ENCODE results near the gene EXOC4.

Gene EXOC4

DNA sequence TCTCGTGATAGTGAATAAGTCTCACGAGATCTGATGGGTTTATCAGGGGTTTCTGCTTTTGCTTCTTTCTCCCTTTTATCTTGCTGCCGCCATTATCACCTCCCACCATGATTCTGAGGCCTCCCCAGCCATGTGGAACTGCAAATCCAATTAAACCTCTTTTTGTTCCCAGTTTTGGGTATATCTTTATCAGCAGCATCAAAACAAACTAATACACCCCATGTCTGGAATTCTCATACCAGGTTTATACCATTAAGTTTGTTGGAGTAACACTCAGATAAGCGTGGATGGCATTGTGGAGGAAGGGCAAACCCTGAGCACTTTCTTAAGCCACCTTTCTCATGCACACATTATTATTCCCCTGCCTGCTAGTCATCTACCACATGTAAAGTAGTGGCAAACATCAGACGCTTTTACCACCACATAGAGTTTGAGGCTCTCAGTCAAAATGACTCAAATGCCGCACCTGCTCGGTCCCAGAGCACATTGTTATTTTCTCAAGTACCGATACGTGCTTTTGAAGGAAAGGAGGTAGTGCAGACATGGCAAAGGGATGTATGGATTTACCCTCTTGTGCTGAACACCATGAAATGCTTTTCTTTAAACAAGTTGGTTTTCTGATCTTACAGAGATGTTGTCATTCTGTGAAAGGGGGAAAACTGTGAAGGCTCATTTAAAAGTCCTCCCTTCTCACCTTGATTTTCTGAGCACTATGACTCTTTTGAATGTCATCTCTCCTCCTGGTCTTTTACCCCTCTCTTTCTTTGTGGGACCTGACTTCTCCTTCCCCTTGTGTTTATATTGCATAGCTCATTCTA, 429.7 kb downstream of the EXOC4 start:
- no peak for DNase-seq

DNA sequence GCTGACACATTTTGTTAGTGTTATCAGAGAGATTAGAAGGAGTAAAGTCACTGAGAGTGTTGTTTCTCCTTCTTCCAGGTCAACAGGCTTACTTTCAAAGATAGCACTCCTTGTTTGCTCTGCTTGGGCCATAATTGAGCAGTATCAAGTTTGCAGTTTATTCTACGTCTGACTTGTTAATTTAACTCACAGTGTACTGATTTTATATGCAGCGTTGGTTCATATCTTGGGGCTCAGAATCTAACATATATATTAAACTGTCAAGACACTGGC, 430.2 kb downstream of the EXOC4 start:
- no peak for DNase-seq

DNA sequence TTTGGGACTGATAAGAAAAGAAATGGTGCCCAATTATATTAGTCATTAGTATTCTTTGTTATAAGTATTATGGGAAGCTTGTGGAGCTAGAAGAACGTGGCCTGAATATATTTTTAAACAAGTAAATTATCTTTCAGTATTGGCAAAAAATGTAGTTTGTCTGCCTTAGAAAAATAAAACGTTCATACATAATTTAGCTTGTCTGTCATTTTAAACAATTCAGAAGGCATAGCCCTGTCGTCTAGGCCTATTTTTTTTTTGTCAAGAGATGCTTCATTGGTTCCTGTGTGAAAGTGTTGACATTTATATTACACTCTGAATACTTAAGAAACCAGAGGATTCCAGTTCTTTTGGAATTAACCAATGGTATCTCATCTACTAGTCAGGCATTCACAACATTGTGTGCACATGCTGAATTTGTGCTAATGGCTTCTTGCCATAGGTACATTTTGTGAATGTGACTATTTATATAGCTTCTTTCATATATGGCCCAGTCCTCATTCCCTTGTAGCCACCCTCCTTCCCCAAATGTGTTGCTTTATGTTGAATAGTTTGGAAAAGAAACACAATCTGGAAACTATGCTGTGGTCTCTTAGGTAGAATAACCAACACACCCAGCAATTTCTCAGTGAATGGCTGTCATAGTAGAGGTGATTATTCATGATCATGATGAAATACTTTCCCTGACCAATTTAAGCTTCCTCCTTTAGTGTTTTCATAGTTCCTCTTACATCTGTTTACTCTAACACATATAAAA, 435.8 kb downstream of the EXOC4 start:
- DNase-seq, result no peak

DNA sequence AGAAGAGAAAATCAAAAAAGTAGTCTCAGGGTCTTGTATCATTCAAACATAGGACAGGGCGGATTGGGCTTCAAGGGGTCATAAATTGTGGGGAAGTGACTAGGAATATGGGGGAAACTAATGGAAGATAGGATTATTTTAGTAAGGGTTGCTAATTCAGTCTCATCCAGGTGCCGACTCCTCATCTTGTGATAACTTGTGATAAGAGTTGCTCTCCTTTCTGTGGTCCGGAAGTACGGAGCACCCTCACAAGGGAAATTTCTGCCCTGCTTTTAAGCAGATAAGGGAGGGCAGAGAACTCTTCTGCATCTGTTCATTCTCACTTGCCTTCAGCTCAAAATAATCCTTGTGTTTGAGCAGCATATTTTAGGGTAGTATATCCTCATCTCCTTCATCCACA, 437.9 kb downstream of the EXOC4 start:
- no peak for DNase-seq

DNA sequence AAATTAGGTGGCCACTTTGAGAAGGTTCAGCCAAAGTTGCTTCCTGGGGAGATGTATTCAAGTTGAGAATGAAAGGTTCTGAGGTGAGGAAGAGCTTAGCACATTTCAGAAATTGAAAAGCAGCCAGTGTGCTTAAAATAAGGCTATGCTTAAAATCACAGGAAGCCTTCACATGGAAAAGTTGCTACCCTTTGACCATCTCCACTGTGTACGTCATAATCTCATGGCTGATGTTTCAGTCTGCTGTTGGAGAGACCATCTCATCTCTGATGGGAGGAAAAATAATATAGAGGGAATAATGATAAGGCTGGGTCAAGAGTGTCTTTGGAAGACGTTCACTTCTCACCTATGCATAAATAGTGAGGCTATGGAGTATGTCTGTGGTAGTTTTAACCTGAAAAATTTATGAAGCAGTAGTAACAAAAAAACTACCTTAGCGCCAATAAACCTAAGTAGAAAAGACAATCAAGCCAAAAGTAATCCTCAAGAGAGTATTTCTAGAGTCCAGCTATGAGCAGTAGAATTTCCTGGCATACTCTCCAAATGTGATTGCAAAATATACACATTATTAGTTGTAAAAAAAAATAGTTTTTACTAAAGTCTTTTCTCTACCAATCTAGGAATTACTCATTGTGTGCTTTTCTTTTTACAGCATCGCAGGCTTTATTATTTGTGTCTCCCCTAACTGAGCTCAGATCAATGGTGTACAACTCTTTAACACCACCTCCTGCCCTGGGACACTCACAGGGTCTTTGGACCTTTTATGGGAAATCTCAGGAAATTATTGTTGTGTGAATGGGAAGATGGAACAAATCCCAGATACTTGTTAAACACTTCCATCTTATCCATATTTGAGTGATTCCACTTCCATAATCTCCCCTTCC, 439.1 kb downstream of the EXOC4 start:
- no peak for DNase-seq

DNA sequence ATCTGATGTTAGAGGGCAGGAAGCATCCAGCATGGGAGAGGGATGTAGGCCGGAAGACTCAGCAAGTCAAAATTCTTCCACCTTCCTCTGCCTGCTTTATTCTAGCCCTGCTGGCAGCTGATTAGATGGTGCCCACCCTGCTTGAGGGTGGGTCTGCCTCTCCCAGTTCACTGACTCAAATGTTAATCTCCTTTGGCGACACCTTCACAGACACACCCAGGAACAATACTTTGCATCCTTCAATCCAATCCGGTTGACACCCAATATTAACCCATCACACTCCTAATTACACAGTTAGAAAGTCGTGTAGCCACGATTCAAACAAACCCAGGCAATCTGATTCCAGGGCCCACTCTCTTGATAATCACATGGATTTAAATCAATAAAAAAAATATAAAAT, 440.4 kb downstream of the EXOC4 start:
- no peak for DNase-seq

DNA sequence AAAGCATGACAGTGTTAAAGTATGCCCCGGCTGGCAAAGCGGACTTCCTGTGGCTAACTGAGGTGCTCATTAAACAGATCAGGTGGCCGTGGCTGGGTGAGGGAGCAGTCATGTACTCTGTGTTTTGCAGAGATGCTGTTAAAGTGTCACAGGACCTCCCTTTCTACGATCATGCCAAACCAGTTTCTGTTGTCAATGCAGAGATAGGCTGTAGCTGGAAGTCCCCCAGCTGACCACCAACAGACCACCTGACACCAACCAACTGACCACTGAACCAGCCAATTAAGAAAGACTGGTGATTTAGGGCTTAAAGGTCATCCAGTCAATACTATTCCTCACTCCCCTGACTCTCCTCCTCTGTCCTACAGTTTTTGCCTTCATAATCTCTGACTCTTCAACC, 443.2 kb downstream of the EXOC4 start:
- no peak for DNase-seq

DNA sequence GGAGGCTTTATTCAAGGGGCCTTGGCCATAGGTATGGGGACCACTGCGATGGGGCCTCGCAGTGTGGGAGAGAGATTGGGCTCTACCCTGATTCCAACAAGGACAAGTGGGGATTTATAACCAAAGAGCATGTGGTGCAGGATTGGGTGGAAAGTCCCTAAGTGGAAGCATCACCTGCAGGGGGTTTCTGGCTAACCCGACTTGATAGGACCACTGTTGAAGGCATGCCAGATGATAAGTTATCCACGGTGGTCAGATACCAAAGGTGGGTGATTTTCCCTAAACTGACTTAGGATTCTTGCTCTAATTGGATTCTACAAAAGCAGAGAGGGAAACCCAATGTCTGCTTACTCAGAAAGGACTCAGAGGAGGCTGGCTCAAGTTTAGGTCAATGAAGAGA, 444.7 kb downstream of the EXOC4 start:
- DNase-seq, result no peak

DNA sequence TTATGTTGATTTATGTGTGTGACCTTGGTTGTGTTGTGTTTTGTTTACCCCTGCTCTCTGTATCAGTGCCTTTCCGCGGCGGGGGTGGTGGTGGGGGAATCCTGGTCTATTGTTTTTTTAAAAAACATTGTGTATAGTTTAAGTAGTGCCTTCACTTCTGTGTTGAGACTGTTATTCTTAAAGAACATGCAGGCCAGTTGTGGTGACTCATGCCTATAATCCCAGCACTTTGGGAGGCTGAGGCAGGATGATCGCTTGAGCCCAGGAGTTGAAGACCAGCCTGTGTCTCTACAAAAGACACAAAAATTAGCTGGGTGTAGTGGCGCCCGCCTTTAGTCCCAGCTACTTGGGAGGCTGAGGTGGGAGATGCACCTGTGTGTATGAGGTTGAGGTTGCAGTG, 445.2 kb downstream of the EXOC4 start:
- no peak for DNase-seq

DNA sequence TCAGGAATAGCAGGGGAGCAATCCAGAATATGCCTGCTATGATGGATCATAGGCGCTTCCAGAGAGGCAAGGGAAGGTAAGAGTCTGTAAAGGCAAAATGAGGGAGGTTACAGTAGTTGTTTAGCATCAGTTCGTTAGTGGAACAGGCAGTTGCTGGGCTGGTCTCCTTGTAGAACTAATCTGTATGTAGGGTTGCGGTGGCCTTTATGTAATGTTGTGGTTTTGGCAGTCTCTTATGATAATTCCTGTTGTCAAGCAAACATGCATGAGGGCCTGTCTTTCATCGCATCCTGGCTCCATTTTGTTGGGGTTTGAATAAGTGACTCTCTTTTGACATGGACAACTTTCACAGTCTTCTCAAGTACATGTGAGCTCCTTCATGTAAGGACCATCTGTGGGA, 446.5 kb downstream of the EXOC4 start:
- DNase-seq, result no peak

DNA sequence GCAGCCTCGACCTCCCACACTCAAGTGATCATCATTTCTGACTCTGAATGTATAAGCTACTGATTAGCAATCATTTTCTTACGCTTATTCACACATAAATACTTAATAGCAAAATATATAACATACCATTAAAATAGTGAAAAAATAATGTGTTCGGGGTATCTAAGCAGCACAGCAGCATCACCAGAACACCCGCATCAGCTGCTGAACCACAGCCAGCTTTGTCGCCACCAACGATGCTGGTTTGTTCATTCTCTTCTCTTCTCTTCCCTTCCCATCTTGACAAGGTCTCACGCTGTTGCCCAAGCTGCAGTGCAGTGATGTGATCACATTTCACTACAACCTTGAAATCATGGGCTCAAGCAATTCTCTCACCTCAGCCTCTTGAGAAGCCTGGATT, 449.2 kb downstream of the EXOC4 start:
- no peak for DNase-seq

DNA sequence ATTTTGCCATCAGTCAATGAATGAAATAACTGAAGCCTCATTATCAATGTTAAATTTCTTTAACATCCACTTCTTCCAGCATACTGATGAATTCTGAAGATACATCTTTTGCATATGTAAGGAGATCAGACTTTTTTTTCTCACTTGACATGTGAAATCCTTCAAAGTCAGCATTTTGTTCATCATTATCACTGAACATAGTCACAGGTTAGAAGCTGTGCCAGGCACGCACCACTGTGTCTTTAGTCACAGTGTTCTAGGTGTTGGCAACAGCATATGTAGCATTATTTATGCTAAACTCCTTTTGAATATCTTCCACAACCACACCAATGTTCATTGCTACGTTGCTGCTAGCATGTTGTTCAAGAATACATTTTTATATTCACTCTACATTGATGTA, 450.1 kb downstream of the EXOC4 start:
- no peak for DNase-seq

DNA sequence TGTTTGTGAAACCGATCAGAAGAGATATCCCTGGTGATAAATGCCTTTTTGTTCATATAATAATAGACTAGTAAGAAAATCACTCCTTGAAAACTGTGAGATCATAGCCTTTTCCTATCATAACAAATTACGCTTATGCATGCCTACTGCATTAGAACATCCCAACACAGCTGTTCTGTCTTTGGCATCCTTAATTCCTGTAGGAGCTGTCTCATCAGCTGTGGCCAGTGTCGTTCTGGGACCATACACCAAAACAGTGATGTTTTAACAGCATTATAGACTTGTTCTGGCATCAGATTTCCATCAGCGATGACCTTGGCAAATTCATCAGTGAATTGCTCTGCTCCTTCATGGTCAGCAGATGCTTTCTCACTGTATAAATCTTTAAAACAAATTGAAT, 450.7 kb downstream of the EXOC4 start:
- no peak for DNase-seq

DNA sequence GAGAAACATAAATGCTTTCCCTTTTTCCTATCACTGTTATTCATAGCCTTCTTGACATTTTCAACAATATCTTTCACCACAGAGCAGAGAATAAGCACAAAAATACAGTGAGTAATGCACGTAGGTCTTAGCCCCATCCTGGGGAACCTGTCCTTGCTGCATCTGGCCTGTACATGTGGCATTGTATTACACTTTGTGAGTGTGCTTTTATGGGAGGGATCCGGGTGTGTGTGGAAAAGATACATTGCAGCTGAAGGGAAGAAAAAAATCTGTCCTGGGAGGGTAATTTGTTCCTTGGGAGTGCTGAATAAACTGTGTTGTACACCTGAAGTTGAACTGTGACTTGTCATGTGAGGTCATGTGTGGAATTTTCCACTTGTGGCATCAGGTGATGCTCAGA, 451.6 kb downstream of the EXOC4 start:
- DNase-seq, result no peak

DNA sequence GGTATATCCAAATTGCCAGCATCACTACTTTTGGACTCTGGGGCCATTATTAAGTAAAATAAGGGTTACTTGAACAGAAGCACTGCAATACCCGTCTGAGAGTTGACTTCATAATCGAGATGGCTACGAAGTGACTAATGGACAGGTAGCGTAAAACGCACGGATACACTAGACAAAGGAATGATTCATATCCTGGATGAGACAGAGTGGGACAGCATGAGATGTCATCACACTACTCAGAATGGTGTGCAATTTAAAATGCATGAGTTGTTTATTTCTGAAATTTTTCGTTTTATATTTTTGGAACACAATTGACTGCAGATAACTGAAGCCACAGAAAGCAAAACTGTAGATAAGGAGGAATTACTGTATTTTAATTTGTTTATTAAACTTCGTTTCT, 452.7 kb downstream of the EXOC4 start:
- DNase-seq, result no peak

DNA sequence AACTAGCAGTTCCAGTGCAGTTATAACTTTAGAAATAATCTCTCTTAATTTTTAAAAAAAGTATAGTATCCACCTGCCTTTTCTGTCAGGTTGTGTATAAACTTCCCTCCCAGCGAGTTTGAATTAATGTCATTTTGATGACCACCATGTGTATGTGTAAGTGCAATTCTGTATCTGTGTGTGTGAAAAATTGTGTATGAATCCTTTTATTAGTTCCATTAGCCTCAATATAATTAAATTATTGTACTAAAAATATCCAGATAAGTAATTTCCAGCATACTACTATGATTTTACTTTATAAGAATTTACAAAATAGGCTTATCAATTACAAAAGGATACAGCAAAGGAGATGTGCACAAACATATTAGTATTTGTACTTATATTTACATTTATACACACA, 453.1 kb downstream of the EXOC4 start:
- DNase-seq, result no peak

DNA sequence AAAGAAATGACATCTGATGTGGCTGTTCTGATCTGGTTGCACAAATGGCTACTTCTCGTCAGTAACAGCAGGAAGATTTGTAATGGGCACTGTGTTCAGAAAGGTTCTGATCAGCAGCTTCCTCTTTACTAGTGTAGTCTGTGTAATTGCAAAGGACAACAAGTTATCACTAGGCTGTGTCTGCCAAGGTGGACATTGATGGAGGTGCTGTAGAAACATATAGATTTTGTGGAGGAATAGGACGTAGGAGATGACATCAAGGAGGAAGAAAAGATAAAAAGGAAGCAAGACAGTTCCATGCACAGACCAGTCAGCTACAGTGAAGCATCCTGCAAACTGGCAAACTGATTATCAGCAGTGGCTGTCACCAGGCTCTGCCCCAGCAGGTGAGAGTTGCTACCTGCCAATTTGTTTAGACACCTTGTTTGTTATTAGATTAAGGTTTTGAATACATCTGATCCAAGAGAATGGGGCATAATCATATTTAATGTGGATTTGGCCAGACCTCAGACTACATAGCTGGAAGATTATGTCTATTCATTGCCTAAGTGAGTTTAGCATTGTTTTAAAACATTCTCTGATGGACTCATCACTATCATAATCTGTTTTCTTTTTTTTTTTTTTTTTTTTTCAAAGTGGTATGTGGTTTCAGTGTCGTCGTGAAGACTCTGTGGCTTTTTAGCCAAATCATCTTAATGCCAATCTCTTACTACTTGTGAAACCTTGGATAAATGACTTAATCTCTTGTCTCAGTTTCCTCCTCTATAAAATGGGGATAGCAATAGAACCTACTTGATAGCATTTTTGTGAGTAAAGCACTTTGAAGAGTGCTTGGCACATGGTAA, 456.4 kb downstream of the EXOC4 start:
- DNase-seq, result peak; percentile 26

DNA sequence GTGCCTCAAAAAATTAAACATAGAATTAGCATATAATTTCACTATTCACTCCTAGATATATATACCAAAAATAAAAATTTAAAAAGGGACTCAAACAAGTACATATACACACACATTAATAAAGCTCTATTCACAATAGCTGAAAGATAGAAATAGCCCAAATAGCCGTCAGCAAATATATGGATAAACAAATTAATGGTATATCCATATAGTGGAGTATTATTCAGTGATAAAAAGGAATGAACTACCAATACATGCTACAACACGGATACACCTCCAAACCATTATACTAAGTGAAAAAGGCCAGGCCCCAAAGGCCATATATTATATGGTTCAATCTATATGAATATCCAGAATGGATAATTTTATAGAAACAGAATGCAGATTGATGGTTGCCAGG, 459.7 kb downstream of the EXOC4 start:
- no peak for DNase-seq

DNA sequence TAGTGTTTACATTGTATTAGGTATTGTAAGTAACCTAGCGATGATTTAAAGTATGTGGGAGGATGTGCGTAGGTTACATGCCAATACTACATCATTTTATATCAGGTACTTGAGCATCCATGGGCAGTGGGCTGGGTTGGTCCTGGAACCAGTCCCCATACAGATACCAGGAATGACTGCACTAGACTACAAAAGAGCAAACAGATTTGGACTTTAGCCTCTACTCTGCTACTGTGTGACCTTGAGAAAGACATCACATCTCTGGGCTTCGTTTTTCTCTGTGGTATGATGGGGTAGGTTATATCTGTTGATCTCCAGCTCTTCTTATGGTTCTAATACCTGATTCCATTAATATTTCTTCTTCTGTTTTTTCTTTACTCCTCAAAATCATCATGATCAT, 461.8 kb downstream of the EXOC4 start:
- DNase-seq, result no peak

DNA sequence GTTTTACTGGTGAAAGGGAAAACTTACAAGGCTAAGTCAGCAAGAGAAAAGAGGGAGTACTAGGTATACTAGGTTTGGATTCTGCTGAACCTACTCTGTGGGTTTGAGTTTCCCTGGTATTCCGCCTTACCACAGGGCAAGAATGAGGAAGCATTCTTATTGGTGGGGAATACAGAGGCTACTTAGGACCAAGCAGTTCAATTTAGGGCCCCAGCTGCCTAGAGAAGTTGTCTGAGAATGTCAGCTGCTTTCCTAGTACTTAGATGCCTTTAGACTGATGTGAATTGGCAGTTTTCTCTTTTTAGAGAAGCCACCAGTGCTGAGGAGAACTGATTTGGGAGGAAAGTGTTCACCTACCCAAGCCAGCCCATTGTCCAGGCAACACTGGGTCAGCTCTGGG, 465.3 kb downstream of the EXOC4 start:
- no peak for DNase-seq

DNA sequence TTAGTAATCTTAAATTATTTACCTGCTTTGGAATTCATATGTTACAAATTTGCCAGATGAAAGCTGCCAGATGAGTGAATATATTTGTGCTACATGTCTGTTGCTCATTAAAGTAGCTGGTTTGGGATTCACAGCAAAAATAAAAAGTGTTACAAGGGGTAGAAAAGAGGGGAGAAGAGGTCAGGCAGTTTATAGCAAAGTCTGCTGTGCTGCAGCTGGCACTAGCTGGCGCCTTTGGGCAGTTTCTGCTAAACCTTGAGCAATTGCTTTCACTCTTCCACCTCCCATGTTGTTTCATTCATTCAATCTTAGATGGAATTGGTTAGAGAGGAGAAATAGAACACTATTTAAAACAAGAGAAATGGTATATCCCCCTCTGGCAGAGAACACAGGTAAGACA, 470.2 kb downstream of the EXOC4 start:
- DNase-seq, result no peak

DNA sequence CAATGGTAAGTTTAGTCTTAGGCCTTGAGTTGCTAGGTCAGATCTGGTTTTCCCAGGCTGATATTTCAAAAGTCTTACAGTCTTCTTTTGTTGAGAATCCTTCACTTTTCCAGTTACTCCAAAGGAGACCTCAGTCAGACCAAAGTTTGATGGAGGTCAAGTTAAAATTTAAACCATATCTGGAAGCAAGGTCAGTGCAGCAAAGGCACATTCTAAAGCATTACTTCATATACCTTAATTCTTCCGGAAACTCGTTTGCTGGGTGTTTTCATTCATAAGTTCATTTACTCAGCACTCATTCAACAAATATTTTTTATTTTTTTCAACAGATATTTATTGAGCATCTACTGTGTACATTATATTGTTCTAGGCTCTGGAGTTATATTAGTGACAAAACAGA, 471.3 kb downstream of the EXOC4 start:
- no peak for DNase-seq

DNA sequence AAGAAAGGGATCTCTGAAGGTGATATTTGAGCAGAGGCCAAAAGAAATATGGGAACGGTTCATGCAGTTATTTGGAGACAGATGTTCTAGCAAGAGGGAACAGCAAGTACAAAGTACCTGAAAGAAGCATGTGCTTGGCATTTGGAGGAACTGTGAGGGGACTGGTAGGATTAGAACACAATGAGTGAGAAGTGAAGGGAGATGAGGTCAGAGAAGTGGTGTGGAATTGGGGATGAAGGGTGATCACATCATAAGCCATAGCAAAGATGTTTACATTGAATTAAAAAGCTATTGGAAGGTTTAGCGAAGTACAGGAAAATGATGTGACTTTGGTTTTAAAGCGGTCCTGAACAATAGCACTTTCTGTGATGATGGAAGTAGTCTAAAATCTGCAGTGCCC, 471.8 kb downstream of the EXOC4 start:
- DNase-seq, result no peak

All from NCI-H146 (cell line).